ENCODE measurements around the gene ZFYVE26. TPM values are rescaled to one million over a fixed set of nuclear protein-coding genes. Genes with fewer than 3 reads are reported as not detected.
"Not testable (repeated sequence)": the region's sequence is repeated elsewhere in the genome, so short reads cannot be mapped to it uniquely, and the experiment has no call there.

Gene ZFYVE26
- total and polyA plus RNA-seq, 10 of the 15 experiments (the other 5 are each of a cell fraction or from before 2014, with no cell fraction given), result 1.00 to 25.6 (median 12.0) TPM

DNA sequence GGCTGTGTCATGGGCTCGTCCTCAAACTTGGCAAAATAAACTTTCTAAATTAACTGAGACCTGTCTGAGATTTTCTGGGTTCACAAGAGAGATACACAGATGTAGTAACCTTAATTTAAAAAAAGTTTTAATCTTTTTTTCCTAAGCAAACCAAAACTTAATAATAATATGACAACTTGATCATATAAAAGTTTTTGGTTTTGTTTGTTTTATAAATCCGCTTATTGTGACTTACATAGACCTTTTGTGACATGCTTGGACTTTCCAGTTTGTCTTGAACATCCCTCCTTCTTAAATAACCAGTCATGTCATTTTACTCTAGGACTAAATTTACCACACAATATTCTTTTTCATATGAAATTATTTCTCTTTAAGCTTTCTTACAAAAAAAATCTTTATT, 106.2 kb downstream of the ZFYVE26 start (continued):
- TF ChIP-seq, protein P1, sequence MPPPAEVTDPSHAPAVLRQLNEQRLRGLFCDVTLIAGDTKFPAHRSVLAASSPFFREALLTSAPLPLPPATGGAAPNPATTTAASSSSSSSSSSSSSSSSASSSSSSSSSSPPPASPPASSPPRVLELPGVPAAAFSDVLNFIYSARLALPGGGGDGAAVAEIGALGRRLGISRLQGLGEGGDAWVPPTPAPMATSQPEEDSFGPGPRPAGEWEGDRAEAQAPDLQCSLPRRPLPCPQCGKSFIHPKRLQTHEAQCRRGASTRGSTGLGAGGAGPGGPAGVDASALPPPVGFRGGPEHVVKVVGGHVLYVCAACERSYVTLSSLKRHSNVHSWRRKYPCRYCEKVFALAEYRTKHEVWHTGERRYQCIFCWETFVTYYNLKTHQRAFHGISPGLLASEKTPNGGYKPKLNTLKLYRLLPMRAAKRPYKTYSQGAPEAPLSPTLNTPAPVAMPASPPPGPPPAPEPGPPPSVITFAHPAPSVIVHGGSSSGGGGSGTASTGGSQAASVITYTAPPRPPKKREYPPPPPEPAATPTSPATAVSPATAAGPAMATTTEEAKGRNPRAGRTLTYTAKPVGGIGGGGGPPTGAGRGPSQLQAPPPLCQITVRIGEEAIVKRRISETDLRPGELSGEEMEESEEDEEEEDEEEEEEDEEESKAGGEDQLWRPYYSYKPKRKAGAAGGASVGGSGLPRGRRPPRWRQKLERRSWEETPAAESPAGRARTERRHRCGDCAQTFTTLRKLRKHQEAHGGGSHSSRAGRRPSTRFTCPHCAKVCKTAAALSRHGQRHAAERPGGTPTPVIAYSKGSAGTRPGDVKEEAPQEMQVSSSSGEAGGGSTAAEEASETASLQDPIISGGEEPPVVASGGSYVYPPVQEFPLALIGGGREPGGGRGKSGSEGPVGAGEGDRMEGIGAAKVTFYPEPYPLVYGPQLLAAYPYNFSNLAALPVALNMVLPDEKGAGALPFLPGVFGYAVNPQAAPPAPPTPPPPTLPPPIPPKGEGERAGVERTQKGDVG (CRISPR knock-in tag; IDR thresholded peaks at IDR 0.05), result no peak
- TF ChIP-seq SPI1 (IDR thresholded peaks at IDR 0.05; ENCODE audit: borderline replicate concordance, insufficient read depth, low read depth, low read length), result no peak

DNA sequence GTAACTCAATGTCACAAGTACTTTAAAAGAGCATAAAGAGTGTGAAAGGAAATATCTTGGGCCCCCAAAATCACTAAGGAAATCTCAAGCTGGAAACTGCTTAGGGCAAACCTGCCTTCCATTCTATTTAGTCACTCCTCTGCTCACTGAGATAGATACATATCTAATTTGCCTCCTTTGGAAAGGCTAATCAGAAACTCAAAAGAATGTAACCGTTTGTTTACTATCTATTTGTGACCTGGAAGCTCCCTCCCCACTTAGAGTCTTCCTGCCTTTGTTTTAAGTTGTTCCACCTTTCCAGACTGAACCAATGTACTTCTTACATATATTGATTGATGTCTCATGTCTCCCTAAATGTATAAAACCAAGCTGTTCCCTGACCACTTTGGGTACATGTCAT, 106.6 kb downstream of the ZFYVE26 start:
- H3K27me3 ChIP-seq (replicated peaks in 1 of 2; ENCODE audit: control insufficient read depth in 2 of 2, insufficient read depth in 2 of 2, low read length in 1 of 2); H4K20me1 ChIP-seq (ENCODE audit: control insufficient read depth, insufficient read depth); ATAC-seq; H3K27ac ChIP-seq (ENCODE audit: control insufficient read depth, insufficient read depth); H3K4me1 ChIP-seq (ENCODE audit: control insufficient read depth, insufficient read depth, low read length); H3K79me2 ChIP-seq (ENCODE audit: control insufficient read depth, insufficient read depth, low read length); H3K9me3 ChIP-seq (replicated peaks; ENCODE audit: control insufficient read depth, insufficient read depth, low read length); intact Hi-C loops (cut with micrococcal nuclease; ENCODE audit: unreplicated experiment); RAD21 ChIA-PET (ENCODE audit: unreplicated experiment); H2AFZ ChIP-seq (ENCODE audit: control insufficient read depth, low read depth, low read length); FAIRE-seq; H3K36me3 ChIP-seq (ENCODE audit: control insufficient read depth in 2 of 2, insufficient read depth in 2 of 2, low read length in 1 of 2); BruUV-seq (replicated peaks); H3K9ac ChIP-seq (ENCODE audit: control insufficient read depth, insufficient read depth, low read length); H3K4me3 ChIP-seq; H3K4me2 ChIP-seq (ENCODE audit: control insufficient read depth, insufficient read depth); DNase-seq (ENCODE audit: low read depth, low spot score): not testable (repeated sequence)
- ChIA-PET POLR2A (interaction anchor here (1.1 kb wide), 1 partner anchor 91 kb away, joined by 4 read pairs; no protein-coding TSS in a partner anchor), SMC1A (ENCODE audit: uncharacterized antibody, unreplicated experiment) (interaction anchor here (1.6 to 1.9 kb wide), 2 partner anchors 138 to 142 kb away, joined by 4 to 6 read pairs; no protein-coding TSS in a partner anchor), CTCF (interaction anchor here (1.6 to 1.8 kb wide), 2 partner anchors 11 to 125 kb away, joined by 4 to 5 read pairs; no protein-coding TSS in a partner anchor)
- in situ Hi-C loops (cut with MboI), result loop anchor here (10.0 kb wide), 2 partner anchors 125 to 285 kb away; no protein-coding TSS in a partner anchor
- WGBS (ENCODE audit: insufficient coverage, insufficient replicate concordance, low lambda C conversion rate, missing lambda C conversion rate), result 0% methylated on average over 1 of the region's 1 CpG

DNA sequence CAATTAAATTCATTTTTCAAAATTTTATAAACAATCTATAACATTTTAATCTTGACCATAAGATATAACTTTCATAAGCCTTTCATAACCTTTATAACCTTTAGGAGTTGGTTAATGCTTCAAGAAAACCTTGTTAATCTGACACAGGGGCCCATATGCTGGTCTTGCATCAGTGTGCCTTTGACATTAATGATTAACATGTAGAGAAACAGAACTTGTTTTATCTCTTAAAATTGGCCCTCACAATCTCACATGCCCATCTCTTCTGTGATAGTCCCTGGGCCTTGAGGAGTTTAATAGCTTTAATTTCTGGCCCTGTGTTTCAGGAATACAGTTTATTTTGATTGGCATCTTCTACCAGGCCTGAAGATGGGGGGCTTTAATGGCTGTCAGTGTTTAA, 107.0 kb downstream of the ZFYVE26 start:
- H3K4me3 ChIP-seq; H3K9me3 ChIP-seq (replicated peaks; ENCODE audit: control insufficient read depth, insufficient read depth, low read length); POLR2A ChIA-PET; H3K27me3 ChIP-seq (replicated peaks in 1 of 2; ENCODE audit: control insufficient read depth in 2 of 2, insufficient read depth in 2 of 2, low read length in 1 of 2); DNase-seq (ENCODE audit: low read depth, low spot score); ATAC-seq; intact Hi-C loops (cut with micrococcal nuclease; ENCODE audit: unreplicated experiment); FAIRE-seq; H3K36me3 ChIP-seq (ENCODE audit: control insufficient read depth in 2 of 2, insufficient read depth in 2 of 2, low read length in 1 of 2); H3K4me2 ChIP-seq (ENCODE audit: control insufficient read depth, insufficient read depth); H3K9ac ChIP-seq (ENCODE audit: control insufficient read depth, insufficient read depth, low read length); BruUV-seq (replicated peaks); H3K79me2 ChIP-seq (ENCODE audit: control insufficient read depth, insufficient read depth, low read length); H3K4me1 ChIP-seq (ENCODE audit: control insufficient read depth, insufficient read depth, low read length); H3K27ac ChIP-seq (ENCODE audit: control insufficient read depth, insufficient read depth); H2AFZ ChIP-seq (ENCODE audit: control insufficient read depth, low read depth, low read length); H4K20me1 ChIP-seq (ENCODE audit: control insufficient read depth, insufficient read depth): not testable (repeated sequence)
- in situ Hi-C loops (cut with MboI), result loop anchor here (10.0 kb wide), 2 partner anchors 125 to 285 kb away; no protein-coding TSS in a partner anchor
- ChIA-PET CTCF (interaction anchor here (0.7 kb wide), 2 partner anchors 11 to 1818 kb away, joined by 3 to 4 read pairs; no protein-coding TSS in a partner anchor), SMC1A (ENCODE audit: uncharacterized antibody, unreplicated experiment) (interaction anchor here (1.9 kb wide), 1 partner anchor 138 kb away, joined by 6 read pairs; no protein-coding TSS in a partner anchor), RAD21 (ENCODE audit: unreplicated experiment) (interaction anchor here (0.7 kb wide), 1 partner anchor 281 kb away, joined by 4 read pairs; no protein-coding TSS in a partner anchor)

Measured in GM12878 (cell line).